Bronchial epithelial cell (primary cell): Measurements from ENCODE around the gene GPA33. TPM values are rescaled to one million over a fixed set of nuclear protein-coding genes. Genes with fewer than 3 reads are reported as not detected.

ENCODE experiments used
- DNase-seq: peaks from one replicate; pipeline ENCODE4 v3.0.0-alpha.2; 2010; ENCODE audit warnings: low read depth
- FAIRE-seq: peaks from 2 replicates; lab custom pipeline; 2011; peaks lifted over from hg19 to GRCh38; lab: Jason Lieb, UNC
- H3K27me3 ChIP-seq: 2 replicates; pipeline ENCODE4 v1.5.1; 2011; ENCODE audit warnings: low read length; ENCODE audit not compliant: control insufficient read depth, insufficient read depth
- H3K36me3 ChIP-seq: 2 replicates; pipeline ENCODE4 v1.5.1; 2011; ENCODE audit warnings: low read length; ENCODE audit not compliant: control insufficient read depth, insufficient read depth
- H3K4me3 ChIP-seq: 2 replicates; pipeline ENCODE4 v1.5.1; 2011; ENCODE audit warnings: mild to moderate bottlenecking, low read depth, low read length, control low read depth
- CTCF ChIP-seq: IDR thresholded peaks from 2 replicates; pipeline ENCODE4 v1.5.1; 2011; ENCODE audit warnings: mild to moderate bottlenecking, moderate library complexity, low read length, control low read depth, inconsistent platforms; ENCODE audit not compliant: insufficient read depth, severe bottlenecking
- total RNA-seq: library from RNA; depleted of rRNA; stranded (reverse); fragments of >200 nt; gene quantifications from 2 replicates; pipeline ENCODE4 v1.2.1, GENCODE V29; 2014

GPA33 gene
- total RNA-seq, 1 donor from 2014 or later: not detected

GRCh38 chr1:167092653-167093052, 2.5 kb upstream of the GPA33 start:
- no peak for TF ChIP-seq CTCF
- FAIRE-seq: no peak

GRCh38 chr1:167089939-167090313, 251 bp downstream of the GPA33 start:
- FAIRE-seq (no peak), DNase-seq (no peak)
- Histone ChIP-seq H3K4me3 (no peak overlapping the region), H3K27me3 (no peaks in the 10 kb centered on the region), H3K36me3 (no peaks in the 10 kb centered on the region)
- no peak for TF ChIP-seq CTCF

More at GRCh38 chr1:167092653-167093052, 2.5 kb upstream of the GPA33 start:
- no peak overlapping the region for H3K4me3 ChIP-seq
- H3K27me3 ChIP-seq: no peaks in the 10 kb centered on the region
- H3K36me3 ChIP-seq: no peaks in the 10 kb centered on the region
- no peak for DNase-seq

GRCh38 chr1:167088746-167089417, 1.3 kb downstream of the GPA33 start:
- H3K4me3 ChIP-seq: no peak overlapping the region
- no peaks in the 10 kb centered on the region for H3K27me3 ChIP-seq
- no peaks in the 10 kb centered on the region for H3K36me3 ChIP-seq
- TF ChIP-seq CTCF: no peak
- FAIRE-seq: no peak
- DNase-seq: no peak

- no peaks in the 10 kb centered on the region for H3K36me3 ChIP-seq
- FAIRE-seq (no peak), DNase-seq (no peak)
- no peak overlapping the region for H3K4me3 ChIP-seq
- no peak for TF ChIP-seq CTCF
- no peaks in the 10 kb centered on the region for H3K27me3 ChIP-seq
Observed at GRCh38 chr1:167086768-167087167, 3.4 kb downstream of the GPA33 start.

- Histone ChIP-seq H3K36me3 (no peaks in the 10 kb centered on the region), H3K27me3 (no peaks in the 10 kb centered on the region), H3K4me3 (no peak overlapping the region)
- DNase-seq (no peak), FAIRE-seq (no peak)
- no peak for TF ChIP-seq CTCF
Observed at GRCh38 chr1:167086033-167086432, 4.1 kb downstream of the GPA33 start.

- no peak for FAIRE-seq
Observed at GRCh38 chr1:167084757-167085156, 5.4 kb downstream of the GPA33 start.

More at GRCh38 chr1:167084757-167085156, 5.4 kb downstream of the GPA33 start:
- DNase-seq: no peak
- TF ChIP-seq CTCF: no peak
- no peaks in the 10 kb centered on the region for H3K36me3 ChIP-seq
- H3K27me3 ChIP-seq: no peaks in the 10 kb centered on the region
- H3K4me3 ChIP-seq: no peak overlapping the region
